Occipital lobe (tissue), 2 donors: Measurements from ENCODE around the gene IL27RA. TPM values are rescaled to one million over a fixed set of nuclear protein-coding genes. Genes with fewer than 3 reads are reported as not detected.
A peak's percentile ranks its signal among the peaks of the same experiment; 100 is the strongest.

Experiments
- DNase-seq: peaks from one replicate; lab custom pipeline; 2025; lab: John Stamatoyannopoulos, UW
- total RNA-seq: library from RNA; depleted of rRNA; stranded (reverse); fragments of >200 nt; gene quantifications from one replicate; pipeline ENCODE4 v1.2.3, GENCODE V29; 2014

Gene IL27RA
- total RNA-seq, 1 donor from 2014 or later = 7.0 TPM

DNA sequence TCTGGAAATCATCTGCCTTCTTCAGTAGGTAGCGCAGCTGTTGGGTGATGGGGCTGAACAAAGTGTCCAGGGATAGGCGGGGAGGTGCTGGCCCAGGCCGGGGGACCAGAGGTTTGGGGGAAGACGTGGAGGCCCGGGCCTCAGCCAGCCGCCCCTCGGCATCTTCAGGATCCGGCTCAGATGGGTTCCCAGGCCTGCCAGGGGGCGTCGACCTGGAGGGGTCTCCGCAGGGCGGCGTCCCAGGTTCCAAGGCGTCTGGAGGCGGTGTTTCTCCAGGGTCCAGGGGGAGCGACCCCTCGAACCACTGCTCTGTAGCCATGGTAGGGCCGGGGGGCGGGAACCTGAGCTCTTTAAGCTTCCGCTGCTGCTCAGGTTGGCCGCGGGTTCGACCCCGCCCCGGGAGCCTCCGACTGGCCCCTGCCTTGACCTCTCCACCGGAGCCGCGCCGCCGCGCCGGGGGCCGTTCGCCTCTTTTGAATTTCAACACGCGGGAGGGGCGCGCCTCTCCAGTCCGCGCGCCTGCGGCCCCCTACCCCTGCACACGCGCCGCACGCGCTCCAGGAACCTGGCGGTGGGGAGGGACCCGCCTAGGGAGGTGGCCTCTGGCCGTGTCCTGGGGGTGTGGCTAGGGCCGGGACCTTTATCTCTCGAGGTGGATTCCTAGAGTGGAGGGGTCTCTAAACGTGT lies 53.9 kb downstream of the IL27RA start, which contains the start of gene C19orf67:
Gene C19orf67, minus strand, starts transcription at position 475 of the 687 bp plus-strand sequence. Its CDS starts 156 bp downstream, at position 319.
- DNase-seq = no peak

DNA sequence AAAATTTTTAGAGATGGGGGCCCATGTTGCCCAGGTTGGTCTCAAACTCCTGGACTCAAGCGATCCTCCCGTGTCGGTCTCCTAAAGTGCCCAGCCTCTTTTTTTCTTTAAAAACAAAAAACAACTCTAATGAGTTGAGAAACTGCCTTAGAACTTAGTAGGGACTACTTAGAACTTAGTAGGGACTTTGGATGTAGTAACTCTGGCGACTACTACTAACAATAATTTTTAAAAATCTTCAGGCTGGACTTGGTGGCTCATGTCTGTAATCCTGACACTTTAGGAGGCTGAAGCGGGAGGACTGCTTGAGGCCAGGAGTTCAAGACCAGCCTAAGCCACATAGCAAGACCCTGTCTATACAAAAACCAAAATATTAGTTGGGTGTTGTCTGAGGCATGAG lies 54.5 kb downstream of the IL27RA start:
- no peak for DNase-seq

DNA sequence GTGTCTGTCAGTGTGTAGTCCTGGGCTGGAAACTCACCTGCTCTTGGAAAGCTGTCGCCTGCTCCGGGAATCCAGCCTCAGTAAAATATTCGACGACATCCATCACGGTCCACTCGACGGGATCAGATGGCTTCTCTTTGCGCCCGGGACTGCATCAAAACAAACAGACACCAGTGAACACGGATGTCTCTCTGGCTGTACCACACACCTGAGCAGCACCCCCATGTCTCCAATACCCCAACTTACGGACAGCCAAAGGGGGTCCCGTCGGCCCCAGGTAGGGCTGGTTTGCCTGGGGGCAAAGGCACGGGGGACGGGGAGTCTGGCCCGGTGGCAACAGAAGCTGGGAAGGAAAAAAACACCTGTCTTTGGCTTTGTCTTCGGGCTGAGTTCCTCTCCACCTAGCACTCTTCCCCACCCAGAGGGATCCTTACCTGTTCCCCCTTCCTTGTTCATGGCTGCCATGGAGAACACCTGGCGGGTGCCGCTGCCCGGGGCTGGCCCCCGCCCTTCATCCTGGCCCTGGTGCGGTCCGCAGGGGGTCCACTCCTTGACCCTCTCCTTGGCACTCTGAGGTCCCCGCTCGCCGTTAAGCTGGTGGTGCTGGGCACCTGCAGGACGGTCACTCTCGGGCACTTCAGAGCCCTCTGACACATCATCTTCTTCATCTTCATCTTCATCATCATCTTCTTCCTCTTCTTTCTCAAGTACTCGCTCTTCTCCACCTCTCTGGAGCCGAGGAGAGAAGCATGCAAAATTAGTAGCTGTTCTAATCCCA lies 57.3 kb downstream of the IL27RA start:
- DNase-seq = no peak

DNA sequence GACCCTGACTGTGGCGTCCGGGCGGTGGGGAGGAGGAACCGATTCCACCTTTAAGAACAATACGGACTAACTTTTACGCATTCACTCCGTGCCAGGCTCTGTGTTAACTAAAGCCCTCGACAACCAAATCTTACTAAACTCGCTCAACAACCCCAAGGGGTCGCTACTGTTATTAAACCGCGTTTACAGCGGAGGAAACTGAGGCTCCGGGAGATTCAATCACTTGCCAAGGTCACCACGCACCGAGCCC lies 57.8 kb downstream of the IL27RA start:
- DNase-seq = no peak

DNA sequence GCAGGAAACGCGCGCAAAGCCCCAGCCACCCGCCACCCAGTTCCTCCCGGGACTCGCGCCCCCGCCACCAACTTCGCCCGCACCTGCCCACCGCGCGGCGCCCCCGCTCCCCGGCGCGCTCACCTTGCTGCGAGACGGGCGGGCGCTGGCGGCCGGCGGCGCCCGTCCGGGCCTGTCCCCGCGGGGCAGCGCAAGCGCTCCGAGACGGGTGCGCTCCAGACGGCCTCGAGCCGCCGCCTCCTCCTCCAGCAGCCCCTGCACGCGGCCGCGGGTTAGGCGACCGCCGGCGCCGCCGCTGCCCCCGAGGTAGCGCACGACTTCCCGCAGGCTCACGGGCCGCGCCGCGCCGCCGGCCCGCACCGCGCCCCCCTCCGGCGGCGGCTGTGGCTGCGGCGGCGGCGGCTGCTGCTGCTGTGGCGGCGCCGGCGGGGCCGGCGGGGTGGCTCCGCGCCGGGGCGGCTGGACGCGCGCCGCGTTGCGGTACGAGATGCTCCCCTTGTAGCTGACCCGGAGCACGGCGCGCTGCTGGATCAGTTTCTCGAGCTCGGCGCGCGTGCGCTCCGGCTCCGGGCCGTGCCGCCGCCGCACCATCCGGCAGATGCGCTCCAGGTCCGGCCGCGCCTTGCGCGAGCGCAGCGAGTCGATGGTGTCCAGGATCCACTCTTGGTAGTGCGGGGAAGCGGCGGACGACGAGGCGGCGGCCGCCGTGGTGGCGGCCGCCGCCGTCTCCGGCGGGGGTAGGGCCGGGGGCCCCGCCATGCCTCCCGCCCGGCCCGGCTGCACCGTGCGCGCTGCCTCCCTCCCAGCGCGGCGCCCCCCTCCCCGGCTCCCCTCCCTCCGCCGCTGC lies 58.3 kb downstream of the IL27RA start:
- peak; percentile 15 for DNase-seq

DNA sequence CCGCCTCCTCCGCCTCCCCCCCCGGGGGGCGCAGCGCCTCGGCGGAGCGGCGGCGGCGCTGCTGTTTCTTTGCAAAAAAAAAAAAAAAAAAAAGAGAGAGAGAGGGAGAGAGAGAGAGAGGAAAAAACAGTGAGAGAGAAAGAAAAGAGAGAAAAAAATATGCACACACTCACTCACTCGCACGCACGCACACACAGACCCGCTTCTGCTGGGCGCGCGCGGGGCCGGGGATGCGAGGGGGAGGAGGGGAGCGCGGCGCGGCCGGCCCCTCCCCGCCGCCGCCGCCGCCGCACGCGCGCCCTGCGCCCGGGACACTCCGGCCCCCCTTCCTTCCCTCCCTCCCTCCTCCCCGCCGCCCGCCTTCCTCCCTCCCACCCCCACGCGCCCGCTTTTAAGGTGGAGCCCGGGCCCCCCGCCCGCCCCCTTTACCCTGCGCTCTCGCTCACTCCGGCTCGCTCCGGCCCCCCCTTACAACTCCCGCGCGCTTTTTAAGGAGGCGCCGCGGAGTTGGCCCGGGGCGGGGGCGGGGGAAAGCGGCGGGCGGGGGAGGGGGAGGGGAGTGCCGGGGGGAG lies 59.0 kb downstream of the IL27RA start, which contains the start of gene SAMD1:
Gene SAMD1, minus strand, starts transcription at position 243 of the 572 bp plus-strand sequence.
- peak; percentile 72 for DNase-seq

DNA sequence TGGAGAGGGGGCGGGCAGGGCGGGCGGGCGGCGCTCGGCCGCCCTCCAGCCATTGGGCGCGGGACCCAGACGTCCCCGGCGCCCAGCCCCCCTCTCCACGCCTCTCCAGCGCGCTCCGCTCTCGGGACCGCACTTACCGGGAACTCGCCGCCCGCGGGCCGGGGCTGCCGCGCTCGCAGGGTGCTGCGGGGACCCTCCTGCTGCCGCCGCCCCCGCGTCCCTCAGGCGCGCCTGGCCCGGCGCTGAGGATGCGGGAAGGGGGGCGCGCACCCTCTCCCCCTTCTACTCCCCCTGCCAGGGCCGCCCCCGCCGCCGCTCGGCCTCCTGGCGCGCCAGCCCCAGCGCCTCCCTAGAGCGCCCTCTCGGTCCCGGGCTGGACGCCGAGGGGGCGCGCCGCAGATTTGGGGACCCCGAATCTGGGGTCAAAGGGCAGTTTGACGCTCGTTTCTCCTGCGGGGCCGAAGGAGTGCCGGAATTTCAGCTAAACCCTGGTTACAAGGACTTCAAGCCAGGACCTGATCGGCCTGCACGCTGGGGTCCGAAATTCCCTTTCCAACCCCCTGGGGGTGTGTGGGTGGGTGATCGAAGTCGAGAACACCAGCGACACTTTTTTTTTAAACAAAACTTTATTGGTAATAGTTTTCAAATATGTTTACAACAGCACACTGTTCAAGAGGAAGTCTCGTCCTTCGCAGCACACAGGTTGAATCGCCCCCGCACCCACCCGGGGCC lies 59.7 kb downstream of the IL27RA start:
- no peak for DNase-seq

DNA sequence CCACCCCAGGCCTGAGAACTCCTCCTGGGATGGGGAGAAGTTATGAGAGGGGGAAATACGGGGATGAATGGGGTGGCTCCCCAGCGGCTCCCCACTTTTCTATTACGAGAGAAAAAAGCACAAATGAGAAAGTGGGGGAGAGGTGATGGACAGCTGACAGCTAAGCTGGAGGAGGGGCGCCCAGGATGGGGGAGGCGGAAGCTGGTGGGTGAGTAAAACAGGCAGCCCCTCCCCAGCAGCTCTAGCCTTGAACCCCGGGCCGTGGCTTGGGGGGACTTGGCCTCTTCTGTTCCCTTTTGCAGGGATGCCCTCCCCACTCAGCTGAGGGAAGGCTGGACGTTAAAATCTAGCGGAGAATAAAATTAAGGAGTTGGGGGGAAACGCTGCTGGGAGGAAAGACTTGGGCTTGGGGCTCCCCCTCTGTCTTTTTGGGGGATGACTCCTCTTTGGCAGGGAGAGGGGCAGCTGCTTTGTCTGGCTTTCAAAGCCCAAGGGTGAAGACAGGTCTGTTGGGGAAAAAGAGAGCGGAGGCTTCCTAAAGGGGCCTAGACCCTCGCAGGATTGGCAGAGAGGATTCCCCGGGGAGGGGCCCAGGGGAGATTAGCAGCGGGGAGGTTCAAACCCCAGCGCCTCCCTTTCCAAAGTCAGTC lies 60.4 kb downstream of the IL27RA start:
- no peak for DNase-seq

DNA sequence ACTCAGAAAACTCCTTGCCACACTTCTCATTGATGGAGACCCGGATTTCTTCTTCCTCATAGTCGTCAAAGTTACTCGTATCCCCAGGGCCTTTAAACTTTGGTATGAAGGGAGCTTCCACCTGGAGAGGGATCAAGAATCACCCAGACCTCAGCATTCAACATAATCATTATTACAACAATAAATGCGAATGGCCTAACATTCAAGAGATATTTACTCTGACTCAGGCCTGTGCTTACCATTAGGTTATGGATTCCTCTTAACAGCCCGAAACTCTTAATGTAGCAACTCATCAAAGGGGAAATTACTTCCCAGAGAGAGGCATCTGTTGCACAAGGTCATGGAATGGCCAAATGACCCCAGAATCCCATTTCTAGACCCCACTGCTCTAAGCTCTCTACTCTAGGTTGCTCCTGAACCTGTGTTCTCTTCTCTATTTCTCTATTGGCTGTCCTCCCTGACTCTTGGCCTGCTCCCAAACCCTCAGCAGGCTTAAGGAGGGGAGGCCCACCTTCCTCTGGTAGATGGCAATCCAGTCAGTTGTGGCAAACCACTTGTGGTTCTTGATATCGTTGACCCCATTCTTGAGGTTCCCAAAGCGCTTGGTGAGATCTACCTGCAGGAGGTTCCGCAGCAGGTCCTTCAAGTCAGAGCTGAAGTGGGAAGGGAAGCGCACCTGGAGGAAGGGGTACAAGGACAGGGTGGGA lies 61.7 kb downstream of the IL27RA start:
- DNase-seq = no peak

DNA sequence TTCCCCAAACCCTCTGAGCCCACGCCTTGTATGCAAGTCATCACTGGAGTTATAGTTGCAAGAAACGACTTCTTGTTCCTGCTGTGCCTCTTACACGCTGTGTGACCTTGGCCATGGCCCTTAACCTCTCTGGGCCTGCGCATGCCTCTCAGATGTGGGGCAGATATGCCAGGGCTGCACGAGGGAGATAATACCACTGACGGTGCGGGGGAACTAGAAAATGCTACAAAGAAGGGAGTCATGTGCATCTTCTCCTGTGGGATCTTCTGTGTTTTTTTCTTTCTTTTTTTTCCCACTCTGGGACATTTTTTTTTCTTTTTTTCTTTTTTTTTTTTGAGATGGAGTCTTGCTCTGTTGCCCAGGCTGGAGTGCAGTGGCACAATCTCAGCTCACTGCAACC lies 63.3 kb downstream of the IL27RA start:
- no peak for DNase-seq

DNA sequence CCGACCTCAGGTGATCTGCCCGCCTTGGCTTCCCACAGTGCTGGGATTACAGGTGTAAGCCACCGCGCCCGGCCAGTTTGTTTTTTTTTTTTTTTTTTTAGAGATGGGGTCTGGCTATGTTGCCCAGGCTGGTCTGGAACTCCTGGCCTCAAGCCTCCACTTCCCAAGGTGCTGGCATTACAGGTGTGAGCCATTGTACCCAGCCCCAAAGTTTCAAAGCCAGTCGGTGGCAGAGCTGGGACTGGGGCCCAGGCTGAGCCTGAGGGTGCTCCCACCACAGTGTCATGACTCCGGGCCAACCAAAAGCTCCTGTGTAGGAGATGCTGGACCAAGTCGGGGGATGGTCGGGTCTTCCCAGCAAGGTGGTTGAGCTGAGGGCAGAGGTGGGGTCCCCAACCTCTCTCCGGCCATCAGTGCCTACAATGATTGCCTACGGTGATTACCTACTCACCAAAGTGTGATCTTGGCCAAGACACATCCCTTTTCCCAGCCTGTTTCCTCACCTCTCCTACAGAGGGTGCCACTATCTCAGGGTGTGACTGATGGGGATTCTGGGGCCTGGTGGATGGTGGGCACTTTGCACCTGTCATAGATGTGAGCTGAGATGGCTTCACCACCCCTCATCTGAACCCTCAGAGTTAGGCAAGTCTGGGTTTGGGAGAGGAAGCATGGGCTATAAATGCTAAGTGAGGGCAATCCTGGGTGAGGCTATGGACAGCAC lies 64.9 kb downstream of the IL27RA start:
- DNase-seq = no peak

DNA sequence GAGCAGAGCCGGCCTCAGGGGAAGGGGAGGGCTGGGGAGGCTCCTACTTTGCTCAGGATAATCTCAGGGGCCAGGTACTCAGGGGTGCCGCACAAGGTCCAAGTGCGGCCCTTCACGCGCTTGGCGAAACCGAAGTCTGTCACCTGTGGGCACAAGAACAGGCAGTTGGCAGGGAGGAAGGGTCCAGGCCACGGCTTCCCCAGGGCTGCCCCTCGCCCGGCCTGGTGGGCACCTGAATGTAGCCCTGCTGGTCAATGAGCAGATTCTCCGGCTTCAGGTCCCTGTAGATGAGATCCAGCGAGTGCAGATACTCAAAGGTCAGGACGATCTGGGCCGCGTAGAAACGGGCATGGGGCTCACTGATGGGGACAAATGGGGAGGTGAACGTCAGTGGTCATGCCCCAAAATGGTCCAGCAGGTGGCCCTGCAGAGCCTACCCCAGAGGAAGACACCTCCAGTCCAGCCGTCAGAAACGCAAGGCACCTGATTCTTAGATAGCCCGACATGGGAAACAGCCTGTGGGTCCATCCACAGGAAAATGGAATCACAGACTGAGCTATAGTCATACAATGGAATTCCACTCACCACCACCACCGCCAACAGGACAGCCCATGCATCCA lies 66.1 kb downstream of the IL27RA start:
- DNase-seq = no peak

DNA sequence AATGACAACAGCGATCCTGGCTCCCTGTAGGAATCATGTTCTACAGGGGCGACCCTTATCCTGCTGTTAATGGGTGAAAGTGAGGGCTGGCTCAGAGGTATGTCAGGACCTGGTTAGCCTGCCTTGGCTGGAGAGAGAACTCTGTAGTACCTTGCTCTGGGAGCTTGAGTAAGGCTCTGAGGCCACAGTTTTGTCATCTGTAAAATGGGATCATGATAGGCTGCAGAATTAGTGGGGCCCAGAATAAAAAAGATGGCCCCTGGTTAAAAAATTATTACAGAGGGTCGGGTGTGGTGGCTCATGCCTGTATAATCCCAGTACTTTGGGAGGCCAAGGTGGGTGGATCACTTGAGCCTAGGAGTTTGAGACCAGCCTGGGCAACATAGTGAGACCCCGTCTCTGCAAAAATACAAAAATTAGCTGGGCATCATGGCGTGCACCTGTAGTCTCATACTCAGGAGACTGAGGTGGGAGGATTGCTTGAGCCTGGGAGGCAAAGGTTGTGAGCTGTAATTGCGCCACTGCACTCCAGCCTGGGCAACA lies 69.5 kb downstream of the IL27RA start:
- no peak for DNase-seq

DNA sequence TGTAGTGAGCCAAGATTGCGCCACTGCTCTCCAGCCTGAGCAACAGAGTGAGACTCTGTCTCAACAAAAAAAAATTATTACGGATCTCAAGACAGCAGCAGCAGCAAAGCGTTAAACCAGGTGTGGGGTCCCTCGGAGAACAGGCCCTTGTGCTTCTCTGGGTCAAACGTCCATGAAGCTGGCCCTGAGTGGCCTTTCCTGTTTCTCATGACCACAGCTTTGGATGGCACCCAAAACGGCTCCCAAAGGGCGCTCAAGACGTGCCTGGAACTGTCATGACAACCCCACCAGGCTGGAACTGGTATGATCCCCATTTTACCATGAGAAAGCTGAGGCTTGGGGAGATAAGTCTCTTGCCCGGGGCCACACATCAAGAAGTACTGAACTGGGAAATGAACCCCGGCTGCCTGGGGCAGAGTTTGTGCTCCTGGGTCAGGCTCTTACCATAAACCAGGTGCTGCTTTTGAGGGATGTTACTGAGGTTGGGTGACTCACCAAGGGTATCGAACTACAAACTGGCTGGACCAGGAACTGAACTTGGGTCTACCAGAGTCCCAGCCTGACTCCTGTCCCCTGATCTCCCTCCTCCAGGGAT lies 70.6 kb downstream of the IL27RA start:
- DNase-seq = no peak

DNA sequence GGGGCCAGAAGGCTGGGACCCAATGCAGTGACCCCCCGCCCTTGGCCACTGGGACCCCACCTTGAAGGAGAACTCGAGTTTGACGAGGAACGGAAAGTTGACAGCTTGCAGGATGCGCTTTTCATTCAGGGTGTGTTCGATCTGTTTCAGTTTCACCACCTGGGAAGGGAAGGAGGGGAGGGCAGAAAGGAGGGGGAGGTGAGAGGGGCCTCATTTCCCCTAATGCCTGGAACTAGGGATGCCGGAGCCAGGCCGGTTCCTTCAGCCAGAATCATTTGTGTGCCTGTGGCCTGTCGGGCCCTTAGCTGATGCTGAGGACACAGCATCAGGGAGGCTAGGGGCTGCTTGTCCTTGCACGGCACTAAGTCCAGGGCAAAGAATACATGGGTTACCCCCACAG lies 71.2 kb downstream of the IL27RA start:
- no peak for DNase-seq
